ENCODE measurements around the gene ASPN.

GRCh38 chr9:92524881-92525280 is 42.6 kb upstream of the ASPN start:
- TF ChIP-seq POLR2A (IDR thresholded peaks at IDR 0.05; ENCODE audit: low read length) (no peak), GATA1 (IDR thresholded peaks at IDR 0.05; ENCODE audit: low read depth, low read length) (no peak)
